SK-N-SH (cell line): ENCODE data around the gene MEA1. TPM values are rescaled to one million over a fixed set of nuclear protein-coding genes. Genes with fewer than 3 reads are reported as not detected.
"Not testable (repeated sequence)": the region's sequence is repeated elsewhere in the genome, so short reads cannot be mapped to it uniquely, and the experiment has no call there.

Source experiments
- CTCF ChIA-PET: fragments of 300-600, 350-600 bp; formaldehyde crosslinking; extraction: SDS; loops from one replicate; lab custom pipeline; 2021; lab: Yijun Ruan, JAX
- POLR2A ChIA-PET: fragments of 350-600 bp; sonication (Branson Sonifier 250); formaldehyde crosslinking; extraction: SDS; loops from one replicate; lab custom pipeline; 2020; ENCODE audit warnings: antibody characterized with exemption, inconsistent platforms; lab: Yijun Ruan, JAX
- DNase-seq: peaks from one replicate; pipeline ENCODE4 v3.0.0; 2012
- H2AFZ ChIP-seq: fragments of 200-600 bp; sonication (generic); 2 replicates; pipeline ENCODE4 v1.8.1; 2016; ENCODE audit warnings: antibody characterized with exemption, mild to moderate bottlenecking, low read depth
- H3F3A ChIP-seq: fragments of 200-600 bp; sonication (generic); replicated peaks from 2 replicates; pipeline ENCODE3; 2016; ENCODE audit warnings: antibody characterized with exemption, mild to moderate bottlenecking; ENCODE audit not compliant: insufficient read depth
- H3K27ac ChIP-seq, 2 experiments: fragments of 200-500 bp in 1 of 2; fragments of 200-600 bp in 1 of 2; sonication (Bioruptor generic) in 1 of 2; sonication (generic), shearing (Covaris generic) in 1 of 2; 2 replicates each; pipeline versions ENCODE4 v1.5.1 to v1.6.1; 2014 to 2016; ENCODE audit warnings: low read depth in 2 of 2, inconsistent platforms in 1 of 2, low read length in 1 of 2, mild to moderate bottlenecking in 1 of 2, mixed read lengths in 1 of 2
- H3K27me3 ChIP-seq: fragments of 200-600 bp; sonication (generic), shearing (Covaris generic); 2 replicates; pipeline ENCODE4 v1.6.1; 2016; ENCODE audit warnings: mixed run types; ENCODE audit not compliant: insufficient read depth
- H3K36me3 ChIP-seq, 2 experiments: fragments of 200-500 bp in 1 of 2; fragments of 200-600 bp in 1 of 2; sonication (Bioruptor generic) in 1 of 2; sonication (generic) in 1 of 2; replicated peaks in 1 of 2; 2 replicates each; pipeline versions ENCODE3 to v1.5.1; 2014 to 2016; ENCODE audit warnings: low read length in 1 of 2, mild to moderate bottlenecking in 1 of 2; ENCODE audit not compliant: insufficient read depth in 2 of 2, control insufficient read depth in 1 of 2
- H3K4me1 ChIP-seq, 2 experiments: fragments of 200-500 bp in 1 of 2; fragments of 200-600 bp in 1 of 2; sonication (Bioruptor generic) in 1 of 2; sonication (generic), shearing (Covaris generic) in 1 of 2; 2 replicates each; pipeline versions ENCODE4 v1.5.1 to v1.6.1; 2014 to 2016; ENCODE audit warnings: low read depth in 1 of 2, low read length in 1 of 2, mixed run types in 1 of 2; ENCODE audit not compliant: insufficient read depth in 2 of 2, control insufficient read depth in 1 of 2
- H3K4me2 ChIP-seq: fragments of 200-600 bp; sonication (generic), shearing (Covaris generic); 2 replicates; pipeline ENCODE4 v1.6.1; 2017; ENCODE audit warnings: mixed run types
- H3K4me3 ChIP-seq, 2 experiments: fragments of 200-500 bp in 1 of 2; fragments of 200-600 bp in 1 of 2; sonication (Bioruptor generic) in 1 of 2; sonication (generic), shearing (Covaris generic) in 1 of 2; 2 replicates each; pipeline versions ENCODE4 v1.5.1 to v1.8.1; 2014 to 2016; ENCODE audit warnings: low read depth in 2 of 2, inconsistent platforms in 1 of 2, low read length in 1 of 2, mild to moderate bottlenecking in 1 of 2, mixed read lengths in 1 of 2, moderate library complexity in 1 of 2
- H3K79me2 ChIP-seq: fragments of 200-600 bp; sonication (generic); 2 replicates; pipeline ENCODE4 v1.8.1; 2017; ENCODE audit warnings: mild to moderate bottlenecking; ENCODE audit not compliant: insufficient read depth
- H3K9ac ChIP-seq: fragments of 200-600 bp; sonication (generic); 2 replicates; pipeline ENCODE4 v1.6.1; 2017; ENCODE audit warnings: mixed run types
- H3K9me2 ChIP-seq: fragments of 200-600 bp; sonication (generic); 2 replicates; pipeline ENCODE4 v1.6.1; 2017; ENCODE audit warnings: mixed run types
- H3K9me3 ChIP-seq: fragments of 200-600 bp; sonication (generic); 2 replicates; pipeline ENCODE4 v1.6.1; 2017; ENCODE audit warnings: mixed run types, mild to moderate bottlenecking, moderate library complexity
- H4K20me1 ChIP-seq: fragments of 200-600 bp; sonication (generic); 2 replicates; pipeline ENCODE4 v1.6.1; 2017; ENCODE audit warnings: mild to moderate bottlenecking, mixed run types; ENCODE audit not compliant: insufficient read depth
- CHD2 ChIP-seq: fragments of 150-350 bp; IDR thresholded peaks from 2 replicates; pipeline ENCODE4 v1.6.1; 2018; ENCODE audit warnings: low read length; ENCODE audit not compliant: partially characterized antibody
- ELF1 ChIP-seq: IDR thresholded peaks from 2 replicates; pipeline ENCODE4 v1.4.0; 2012
- EZH2phosphoT487 ChIP-seq: fragments of 200-600 bp; sonication (generic); IDR thresholded peaks from 2 replicates; pipeline ENCODE4 v1.6.1; 2017; ENCODE audit warnings: low read depth, mixed run types, mild to moderate bottlenecking, antibody characterized with exemption, moderate library complexity, borderline replicate concordance
- GATA2 ChIP-seq: sonication (generic); formaldehyde crosslinking; IDR thresholded peaks from 2 replicates; pipeline ENCODE4 v1.5.0; 2020; ENCODE audit warnings: mild to moderate bottlenecking, missing genetic modification reagents
- MXI1 ChIP-seq: IDR thresholded peaks from 2 replicates; pipeline ENCODE4 v1.6.1; 2012; ENCODE audit warnings: mild to moderate bottlenecking, low read depth, low read length, improper control_type of control experiment
- PBX3 ChIP-seq: IDR thresholded peaks from 2 replicates; pipeline ENCODE4; 2012
- RCOR1 ChIP-seq: fragments of 150-350 bp; IDR thresholded peaks from 2 replicates; pipeline ENCODE4 v1.6.1; 2017; ENCODE audit warnings: antibody characterized with exemption, low read length
- RXRA ChIP-seq: IDR thresholded peaks from 2 replicates; pipeline ENCODE4 v1.4.0; 2012; ENCODE audit warnings: low read depth, mild to moderate bottlenecking, borderline replicate concordance
- SMC3 ChIP-seq: IDR thresholded peaks from 2 replicates; pipeline ENCODE4 v1.6.1; 2012; ENCODE audit warnings: low read depth, low read length, improper control_type of control experiment
- USF2 ChIP-seq: fragments of 150-350 bp; IDR thresholded peaks from 2 replicates; pipeline ENCODE4 v1.6.1; 2017; ENCODE audit warnings: antibody characterized with exemption, low read length, low read depth, borderline replicate concordance
- WGBS: methylation state at CpG from one replicate; pipeline ENCODE4 v1.1.6; 2017; ENCODE audit warnings: low lambda C conversion rate; 5-methylcytosine and 5-hydroxymethylcytosine counted together
- polyA plus RNA-seq, 3 experiments: library from polyadenylated mRNA; depleted of rRNA; stranded (reverse); fragments of >200 nt; gene quantifications; 2 replicates each; pipeline ENCODE4 v1.2.3, GENCODE V29; 2012
- TF ChIP-seq, protein P1 (sequence below): IDR thresholded peaks from 2 replicates; pipeline ENCODE4 v1.6.1; 2012; ENCODE audit warnings: mild to moderate bottlenecking, low read depth, low read length, moderate library complexity

Gene MEA1
- polyA plus RNA-seq, 1 of the 3 experiments (the other 2 are of a cell fraction): 171 TPM

GRCh38 chr6:43043310-43043709 lies 29.6 kb upstream of the MEA1 start:
- ChIA-PET POLR2A (no interaction called here), CTCF (no interaction called here)
- Histone ChIP-seq H3K9ac (no peak overlapping the region), H3K36me3 (peaks cover 19 to 75% of the 10 kb centered on the region in 2 experiments), H3K4me3 (no peak overlapping the region), H3K27me3 (no peaks in the 10 kb centered on the region), H4K20me1 (no peaks in the 10 kb centered on the region), H3F3A (no peaks in the 10 kb centered on the region), H2AFZ (no peak overlapping the region), H3K79me2 (no peaks in the 10 kb centered on the region), H3K9me2 (no peaks in the 10 kb centered on the region), H3K4me1 (no peaks in the 10 kb centered on the region), H3K4me2 (no peak overlapping the region), H3K9me3 (no peaks in the 10 kb centered on the region), H3K27ac (no peak overlapping the region)
- DNase-seq: no peak
- no peak for TF ChIP-seq SMC3
- TF ChIP-seq MXI1: no peak
- no peak for TF ChIP-seq USF2
- TF ChIP-seq RXRA: no peak
- TF ChIP-seq PBX3: no peak
- TF ChIP-seq GATA2 (CRISPR knock-in tag): no peak
- TF ChIP-seq, protein P1, sequence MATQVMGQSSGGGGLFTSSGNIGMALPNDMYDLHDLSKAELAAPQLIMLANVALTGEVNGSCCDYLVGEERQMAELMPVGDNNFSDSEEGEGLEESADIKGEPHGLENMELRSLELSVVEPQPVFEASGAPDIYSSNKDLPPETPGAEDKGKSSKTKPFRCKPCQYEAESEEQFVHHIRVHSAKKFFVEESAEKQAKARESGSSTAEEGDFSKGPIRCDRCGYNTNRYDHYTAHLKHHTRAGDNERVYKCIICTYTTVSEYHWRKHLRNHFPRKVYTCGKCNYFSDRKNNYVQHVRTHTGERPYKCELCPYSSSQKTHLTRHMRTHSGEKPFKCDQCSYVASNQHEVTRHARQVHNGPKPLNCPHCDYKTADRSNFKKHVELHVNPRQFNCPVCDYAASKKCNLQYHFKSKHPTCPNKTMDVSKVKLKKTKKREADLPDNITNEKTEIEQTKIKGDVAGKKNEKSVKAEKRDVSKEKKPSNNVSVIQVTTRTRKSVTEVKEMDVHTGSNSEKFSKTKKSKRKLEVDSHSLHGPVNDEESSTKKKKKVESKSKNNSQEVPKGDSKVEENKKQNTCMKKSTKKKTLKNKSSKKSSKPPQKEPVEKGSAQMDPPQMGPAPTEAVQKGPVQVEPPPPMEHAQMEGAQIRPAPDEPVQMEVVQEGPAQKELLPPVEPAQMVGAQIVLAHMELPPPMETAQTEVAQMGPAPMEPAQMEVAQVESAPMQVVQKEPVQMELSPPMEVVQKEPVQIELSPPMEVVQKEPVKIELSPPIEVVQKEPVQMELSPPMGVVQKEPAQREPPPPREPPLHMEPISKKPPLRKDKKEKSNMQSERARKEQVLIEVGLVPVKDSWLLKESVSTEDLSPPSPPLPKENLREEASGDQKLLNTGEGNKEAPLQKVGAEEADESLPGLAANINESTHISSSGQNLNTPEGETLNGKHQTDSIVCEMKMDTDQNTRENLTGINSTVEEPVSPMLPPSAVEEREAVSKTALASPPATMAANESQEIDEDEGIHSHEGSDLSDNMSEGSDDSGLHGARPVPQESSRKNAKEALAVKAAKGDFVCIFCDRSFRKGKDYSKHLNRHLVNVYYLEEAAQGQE: no peak
- no peak for TF ChIP-seq EZH2phosphoT487
- TF ChIP-seq ELF1: no peak
- TF ChIP-seq CHD2: no peak
- no peak for TF ChIP-seq RCOR1
- 97% methylated on average over 9 of the region's 9 CpGs for WGBS

DNA sequence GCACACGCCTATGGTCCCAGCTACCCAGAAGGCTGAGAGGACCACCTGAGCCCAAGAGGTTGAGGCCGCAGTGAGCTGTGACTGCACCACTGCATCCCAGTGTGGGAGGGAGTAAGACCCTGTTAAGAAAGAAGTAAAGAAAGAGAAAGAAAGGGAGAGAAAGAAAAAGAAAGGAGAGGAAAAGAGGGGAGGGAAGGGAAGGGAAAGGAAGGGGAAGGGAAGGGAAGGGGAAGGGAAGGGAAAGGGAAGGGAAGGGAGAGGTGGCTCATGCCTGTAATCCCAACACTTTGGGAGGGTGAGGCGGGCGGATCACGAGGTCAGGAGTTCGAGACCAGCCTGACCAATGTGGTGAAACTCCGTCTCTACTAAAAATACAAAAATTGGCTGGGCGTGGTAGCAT lies 27.7 kb upstream of the MEA1 start:
- CTCF ChIA-PET, H3K27ac ChIP-seq, H2AFZ ChIP-seq, H3K27me3 ChIP-seq, H3K9ac ChIP-seq, POLR2A ChIA-PET, H3K4me1 ChIP-seq, H3K4me2 ChIP-seq, H4K20me1 ChIP-seq, H3K9me2 ChIP-seq, H3K4me3 ChIP-seq, H3K79me2 ChIP-seq, H3F3A ChIP-seq, DNase-seq, H3K9me3 ChIP-seq: not testable (repeated sequence)
- peaks cover 20 to 75% of the 10 kb centered on the region in 2 experiments for H3K36me3 ChIP-seq
- WGBS: 90% methylated on average over 8 of the region's 8 CpGs
